Measurements from ENCODE around the gene PRKG1. TPM values are rescaled to one million over a fixed set of nuclear protein-coding genes. Genes with fewer than 3 reads are reported as not detected.

PRKG1 gene
- total and polyA plus RNA-seq, 2 donors (not counting 1 experiment from before 2014, with no cell fraction given) = not detected

GRCh38 chr10:51770709-51771108, 696.4 kb downstream of the PRKG1 start:
- no CpG with 5 or more reads among the region's 2 CpGs for WGBS (ENCODE audit: insufficient coverage)
- Histone ChIP-seq H3K4me1 (ENCODE audit: control insufficient read depth in 2 of 2, insufficient read depth in 2 of 2, low read length in 2 of 2) (no peaks in the 10 kb centered on the region), H4K20me1 (ENCODE audit: control insufficient read depth, insufficient read depth, low read length, poor library complexity, severe bottlenecking) (no peaks in the 10 kb centered on the region), H3K27ac (ENCODE audit: low read length in 2 of 2) (no peak overlapping the region), H3K27me3 (replicated peaks in 1 of 4; ENCODE audit: control extremely low read depth in 1 of 4, control insufficient read depth in 3 of 4, insufficient read depth in 4 of 4, low read length in 3 of 4) (no peaks in the 10 kb centered on the region), H3K4me3 (ENCODE audit: control extremely low read depth in 1 of 5, extremely low read depth in 1 of 5, insufficient read depth in 1 of 5, low read depth in 2 of 5, low read length in 4 of 5) (no peak overlapping the region), H3K36me3 (replicated peaks in 1 of 2; ENCODE audit: control extremely low read depth in 1 of 2, control insufficient read depth in 1 of 2, extremely low read depth in 1 of 2, insufficient read depth in 2 of 2, low read length in 1 of 2) (no peaks in the 10 kb centered on the region), H3K4me2 (replicated peaks; ENCODE audit: low read depth, low read length, poor library complexity, severe bottlenecking) (no peak overlapping the region), H2AFZ (ENCODE audit: insufficient read depth, low read depth, low read length, poor library complexity, severe bottlenecking) (no peak overlapping the region), H3K9ac (ENCODE audit: low read length) (no peak overlapping the region), H3K9me3 (ENCODE audit: control extremely low read depth in 1 of 3, control insufficient read depth in 2 of 3, insufficient read depth in 1 of 3, low read length in 2 of 3) (no peaks in the 10 kb centered on the region), H3K79me2 (ENCODE audit: control insufficient read depth, insufficient read depth, low read length) (no peaks in the 10 kb centered on the region)
- Mint-ChIP-seq H3K27me3 (peaks cover 6% of the 10 kb centered on the region), H3K4me1 (no peaks in the 10 kb centered on the region), H3K9me3 (ENCODE audit: insufficient read depth) (peaks cover 5% of the 10 kb centered on the region), H3K27ac (no peak overlapping the region), H3K4me3 (no peak overlapping the region)
- DNase-seq (no peak), ATAC-seq (ENCODE audit: low read depth) (no peak)
- POLR2A ChIA-PET = no interaction called here
- CTCF ChIA-PET = no interaction called here
- no peak for TF ChIP-seq CTCF (IDR thresholded peaks at IDR 0.05)
- TF ChIP-seq EZH2 (IDR thresholded peaks at IDR 0.05; ENCODE audit: borderline replicate concordance, insufficient read depth, low read depth, low read length, poor library complexity, severe bottlenecking) = no peak
- intact Hi-C loops (cut with micrococcal nuclease) = no loop called here

GRCh38 chr10:51772387-51772786, 698.1 kb downstream of the PRKG1 start:
- H3K79me2 ChIP-seq (ENCODE audit: control insufficient read depth, insufficient read depth, low read length) = no peaks in the 10 kb centered on the region
- H3K4me1 Mint-ChIP-seq = no peaks in the 10 kb centered on the region
- no peak for DNase-seq
- H4K20me1 ChIP-seq (ENCODE audit: control insufficient read depth, insufficient read depth, low read length, poor library complexity, severe bottlenecking) = no peaks in the 10 kb centered on the region
- no CpG with 5 or more reads among the region's 2 CpGs for WGBS (ENCODE audit: insufficient coverage)
- ChIA-PET POLR2A (no interaction called here), CTCF (no interaction called here)
- no peak overlapping the region for H2AFZ ChIP-seq (ENCODE audit: insufficient read depth, low read depth, low read length, poor library complexity, severe bottlenecking)
- no peak overlapping the region for H3K4me2 ChIP-seq (replicated peaks; ENCODE audit: low read depth, low read length, poor library complexity, severe bottlenecking)
- no peaks in the 10 kb centered on the region for H3K27me3 ChIP-seq (replicated peaks in 1 of 4; ENCODE audit: control extremely low read depth in 1 of 4, control insufficient read depth in 3 of 4, insufficient read depth in 4 of 4, low read length in 3 of 4)
- no peak overlapping the region for H3K4me3 Mint-ChIP-seq
- H3K9ac ChIP-seq (ENCODE audit: low read length) = no peak overlapping the region
- no peak for ATAC-seq (ENCODE audit: low read depth)
- H3K36me3 ChIP-seq (replicated peaks in 1 of 2; ENCODE audit: control extremely low read depth in 1 of 2, control insufficient read depth in 1 of 2, extremely low read depth in 1 of 2, insufficient read depth in 2 of 2, low read length in 1 of 2) = no peaks in the 10 kb centered on the region
- no peaks in the 10 kb centered on the region for H3K4me1 ChIP-seq (ENCODE audit: control insufficient read depth in 2 of 2, insufficient read depth in 2 of 2, low read length in 2 of 2)
- no peaks in the 10 kb centered on the region for H3K9me3 Mint-ChIP-seq (ENCODE audit: insufficient read depth)
- H3K9me3 ChIP-seq (ENCODE audit: control extremely low read depth in 1 of 3, control insufficient read depth in 2 of 3, insufficient read depth in 1 of 3, low read length in 2 of 3) = no peaks in the 10 kb centered on the region
- intact Hi-C loops (cut with micrococcal nuclease) = no loop called here
- no peaks in the 10 kb centered on the region for H3K27me3 Mint-ChIP-seq
- no peak overlapping the region for H3K4me3 ChIP-seq (ENCODE audit: control extremely low read depth in 1 of 5, extremely low read depth in 1 of 5, insufficient read depth in 1 of 5, low read depth in 2 of 5, low read length in 4 of 5)
- no peak for TF ChIP-seq CTCF (IDR thresholded peaks at IDR 0.05)
- TF ChIP-seq EZH2 (IDR thresholded peaks at IDR 0.05; ENCODE audit: borderline replicate concordance, insufficient read depth, low read depth, low read length, poor library complexity, severe bottlenecking) = no peak
- H3K27ac Mint-ChIP-seq = no peak overlapping the region
- no peak overlapping the region for H3K27ac ChIP-seq (ENCODE audit: low read length in 2 of 2)

Data from B cell (primary cell).